A549 treated with RU486 at 1 μM for 4 hours (cell line): ENCODE results near the gene RAC3. TPM values are rescaled to one million over a fixed set of nuclear protein-coding genes. Genes with fewer than 3 reads are reported as not detected.

ENCODE experiments used
- total RNA-seq: library from RNA; stranded (reverse); fragments of 200-300 nt; extraction: Qiagen RNA extraction; gene quantifications from 5 replicates; pipeline ENCODE4 v1.2.3, GENCODE V29; 2022; ENCODE audit warnings: low read depth

Gene RAC3
- 24.7 to 40.1 TPM (median 34.9 TPM) in 5 replicates for total RNA-seq

DNA sequence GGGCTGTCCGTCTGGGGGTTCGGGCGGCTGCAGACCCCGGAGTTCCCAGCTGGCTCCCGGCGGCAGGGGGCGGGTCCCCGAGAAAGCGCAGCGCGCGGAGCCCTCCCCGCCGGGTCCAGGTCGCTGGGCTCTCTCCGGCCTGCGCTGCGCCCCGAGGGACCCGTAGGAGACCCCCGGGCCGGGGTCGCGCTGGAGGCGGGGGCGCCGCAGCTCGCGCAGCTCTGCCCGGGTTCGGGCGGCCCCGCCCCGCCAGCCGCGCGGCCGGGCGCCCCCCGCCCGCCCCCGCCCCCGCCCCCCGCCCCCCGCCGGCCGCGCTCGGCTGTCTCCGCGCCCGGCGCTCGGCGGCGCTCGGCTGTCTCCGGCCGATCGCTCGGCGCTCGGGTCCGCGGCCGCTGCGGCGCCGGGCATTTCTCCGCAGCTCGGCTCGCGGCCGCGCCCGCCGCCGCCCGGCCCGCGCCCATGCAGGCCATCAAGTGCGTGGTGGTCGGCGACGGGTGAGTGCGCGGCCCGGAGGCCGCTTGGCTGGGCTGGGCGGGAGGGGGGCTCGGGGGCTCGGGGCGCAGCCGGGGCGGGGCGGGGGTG is at the start of gene RAC3:
TSS of gene RAC3 (plus strand) at position 376 of the 582 bp plus-strand sequence. CDS start at position 460, 84 bp downstream.

DNA sequence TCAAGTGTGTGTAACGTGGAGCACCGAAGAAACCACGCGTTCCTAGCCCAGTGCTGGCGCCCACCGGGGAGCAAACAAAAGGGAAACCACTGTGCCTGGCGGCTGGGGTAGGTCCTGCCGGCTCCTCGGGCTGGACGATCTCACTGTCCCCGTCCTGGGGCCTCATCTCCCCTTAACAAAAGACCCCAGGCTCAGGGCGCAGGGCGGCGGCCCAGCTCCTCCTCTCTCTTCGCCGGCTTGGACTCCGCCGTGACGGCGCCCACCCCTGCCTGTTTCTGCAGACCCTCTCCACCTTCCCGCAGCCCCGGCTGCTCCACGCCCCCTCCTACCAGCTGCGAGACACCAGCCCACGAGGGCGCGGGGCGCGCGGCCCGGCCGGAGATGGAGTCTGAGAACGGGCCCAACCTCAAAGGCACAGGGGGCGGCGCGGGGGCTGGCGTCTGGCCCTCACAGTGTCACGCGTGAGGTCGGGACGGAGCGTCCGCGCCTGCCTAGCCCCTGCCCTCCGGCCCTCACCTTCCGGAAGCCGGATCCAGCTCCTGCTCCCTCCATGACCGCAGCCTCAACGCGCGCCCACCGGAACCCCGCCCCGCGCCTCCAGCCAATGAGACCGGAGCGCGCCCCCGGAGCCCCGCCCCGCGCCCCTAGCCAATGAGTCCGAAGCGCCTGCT is 9.0 kb upstream of the RAC3 start, which contains the start of gene CENPX:
TSS of gene CENPX (minus strand) at position 569 of the 671 bp plus-strand sequence. CDS start at position 552, 17 bp downstream.

GRCh38 chr17:82022981-82023446 is 8.5 kb upstream of the RAC3 start, which contains the start of gene LRRC45:
LRRC45 (plus strand) TSS chr17:82023305; CDS start chr17:82023644, 339 bp downstream.

GRCh38 chr17:82037092-82037888 is 5.8 kb downstream of the RAC3 start, which contains the start of gene DCXR:
DCXR (minus strand) TSS chr17:82037697; CDS start chr17:82037682, 15 bp downstream.

GRCh38 chr17:82051776-82052637 is 20.5 kb downstream of the RAC3 start, which contains the start of the genes GPS1 and RFNG:
GPS1 (plus strand) TSS chr17:82051898; CDS start chr17:82051932, 34 bp downstream.
RFNG (minus strand) TSS chr17:82051811; CDS start chr17:82051766, 45 bp downstream.

DNA sequence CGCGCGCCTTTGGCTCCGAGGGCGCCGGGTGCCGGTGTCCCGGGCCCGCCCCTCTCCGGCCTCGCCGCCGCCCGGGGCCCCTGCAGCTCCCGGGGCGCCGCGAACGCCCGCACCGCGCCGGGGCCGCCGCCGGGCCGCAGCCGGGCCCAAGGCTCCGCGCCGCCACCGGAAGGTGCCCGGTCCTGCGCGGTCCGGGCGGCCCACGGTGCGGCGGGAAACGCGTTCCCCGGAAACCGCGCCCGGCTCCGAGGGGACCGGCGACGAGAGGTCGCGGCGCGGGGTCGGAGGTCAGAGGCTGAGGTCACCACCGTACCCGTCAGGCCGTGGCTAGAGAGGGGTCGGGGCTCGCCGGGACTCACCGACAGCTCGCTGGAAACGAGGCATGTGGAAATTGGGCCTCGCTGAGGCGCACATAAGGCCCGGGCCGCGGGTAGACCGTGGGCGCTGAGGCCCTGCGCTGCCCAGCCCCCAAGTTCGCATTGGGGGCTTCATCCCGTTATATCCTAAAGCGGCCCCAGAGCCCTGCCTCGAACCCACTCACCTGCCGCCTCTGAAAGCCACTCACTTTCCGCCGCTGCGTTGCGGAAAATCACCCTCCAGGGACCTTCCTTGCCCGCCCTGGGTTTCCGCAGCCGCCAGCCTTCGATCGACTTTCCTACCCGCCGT is 34.3 kb downstream of the RAC3 start, which contains the start of gene DUS1L:
TSS of gene DUS1L (minus strand) at position 167 of the 666 bp plus-strand sequence. CDS start 745 bp downstream, outside the sequence.

Other genes with a start within 250 kb of the RAC3 start
- gene GCGR, start 227.5 kb upstream of the RAC3 start, total RNA-seq = 0.13 to 0.36 TPM (median 0.17 TPM) in 4 of 5 replicates, not detected in the other
- gene MCRIP1, start 198.4 kb upstream of the RAC3 start, total RNA-seq = 75.2 to 107 TPM (median 93.2 TPM) in 5 replicates
- 0.27 to 0.61 TPM (median 0.32 TPM) in 3 of 5 replicates, not detected in the others for gene PPP1R27, start 196.6 kb upstream of the RAC3 start, total RNA-seq
- 695 to 762 TPM (median 718 TPM) in 5 replicates for gene P4HB, start 171.1 kb upstream of the RAC3 start, total RNA-seq
- 531 to 682 TPM (median 648 TPM) in 5 replicates for gene ARHGDIA, start 160.3 kb upstream of the RAC3 start, total RNA-seq
- 176 to 263 TPM (median 250 TPM) in 5 replicates for gene ALYREF, start 140.1 kb upstream of the RAC3 start, total RNA-seq
- 190 to 300 TPM (median 289 TPM) in 5 replicates for gene ANAPC11, start 140.0 kb upstream of the RAC3 start, total RNA-seq
- gene NPB, start 129.4 kb upstream of the RAC3 start, total RNA-seq = 0.38 to 0.73 TPM (median 0.45 TPM) in 5 replicates
- 11.9 to 16.6 TPM (median 14.1 TPM) in 5 replicates for gene PCYT2, start 120.3 kb upstream of the RAC3 start, total RNA-seq
- gene SIRT7, start 113.5 kb upstream of the RAC3 start, total RNA-seq = 27.7 to 47.8 TPM (median 43.4 TPM) in 5 replicates
- gene MAFG, start 103.9 kb upstream of the RAC3 start, total RNA-seq = 31.6 to 46.1 TPM (median 44.6 TPM) in 5 replicates
- 59.4 to 91.2 TPM (median 87.0 TPM) in 5 replicates for gene PYCR1, start 94.4 kb upstream of the RAC3 start, total RNA-seq
- gene MYADML2, start 84.4 kb upstream of the RAC3 start, total RNA-seq = not detected in 5 replicates
- 0.14 to 0.32 TPM (median 0.26 TPM) in 5 replicates for gene NOTUM, start 70.5 kb upstream of the RAC3 start, total RNA-seq
- 20.0 to 29.3 TPM (median 27.1 TPM) in 5 replicates for gene ASPSCR1, start 54.0 kb upstream of the RAC3 start, total RNA-seq
- 138 to 205 TPM (median 189 TPM) in 5 replicates for gene CENPX, start 8.8 kb upstream of the RAC3 start, total RNA-seq
- 8.8 to 16.1 TPM (median 14.6 TPM) in 5 replicates for gene LRRC45, start 8.4 kb upstream of the RAC3 start, total RNA-seq
- 64.9 to 106 TPM (median 95.3 TPM) in 5 replicates for gene DCXR, start 6.0 kb downstream of the RAC3 start, total RNA-seq
- gene RFNG, start 20.1 kb downstream of the RAC3 start, total RNA-seq = 16.8 to 25.3 TPM (median 23.1 TPM) in 5 replicates
- 94.9 to 150 TPM (median 141 TPM) in 5 replicates for gene GPS1, start 20.2 kb downstream of the RAC3 start, total RNA-seq
- 76.2 to 147 TPM (median 142 TPM) in 5 replicates for gene DUS1L, start 34.1 kb downstream of the RAC3 start, total RNA-seq
- gene FASN, start 66.6 kb downstream of the RAC3 start, total RNA-seq = 91.1 to 136 TPM (median 131 TPM) in 5 replicates
- 16.0 to 26.7 TPM (median 25.6 TPM) in 5 replicates for gene CCDC57, start 181.2 kb downstream of the RAC3 start, total RNA-seq
- 80.8 to 123 TPM (median 106 TPM) in 5 replicates for gene SLC16A3, start 197.4 kb downstream of the RAC3 start, total RNA-seq
- gene CSNK1D, start 242.0 kb downstream of the RAC3 start, total RNA-seq = 138 to 180 TPM (median 174 TPM) in 5 replicates